Neuronal stem cell (in vitro differentiated cells): ENCODE measurements around the gene TIGD4.

Experiments
- DNase-seq: peaks from one replicate; pipeline ENCODE4 v3.0.0-alpha.2; 2013; ENCODE audit warnings: low spot score
- H2AFZ ChIP-seq: one replicate; pipeline ENCODE4 v1.6.1; 2013; ENCODE audit warnings: mild to moderate bottlenecking, low read length, inconsistent platforms
- H2AK5ac ChIP-seq: 2 replicates; pipeline ENCODE4 v1.6.1; 2013; ENCODE audit warnings: low read depth, mild to moderate bottlenecking, inconsistent platforms, low read length, moderate library complexity, mixed read lengths
- H2BK120ac ChIP-seq: 2 replicates; pipeline ENCODE4 v1.6.1; 2013; ENCODE audit warnings: low read depth, mild to moderate bottlenecking, inconsistent platforms, low read length, moderate library complexity, mixed read lengths
- H2BK12ac ChIP-seq: one replicate; pipeline ENCODE4 v1.6.1; 2013; ENCODE audit warnings: low read length, inconsistent platforms
- H2BK15ac ChIP-seq: 2 replicates; pipeline ENCODE4 v1.6.1; 2013; ENCODE audit warnings: mild to moderate bottlenecking, low read length, inconsistent platforms, mixed read lengths
- H2BK5ac ChIP-seq: one replicate; pipeline ENCODE4 v1.6.1; 2013; ENCODE audit warnings: inconsistent platforms, mild to moderate bottlenecking, low read length, moderate library complexity
- H3K14ac ChIP-seq: one replicate; pipeline ENCODE4 v1.6.1; 2013; ENCODE audit warnings: low read length, inconsistent platforms
- H3K18ac ChIP-seq: 2 replicates; pipeline ENCODE4 v1.6.1; 2013; ENCODE audit warnings: low read length, inconsistent platforms
- H3K23ac ChIP-seq: 2 replicates; pipeline ENCODE4 v1.6.1; 2013; ENCODE audit warnings: low read depth, mild to moderate bottlenecking, mixed read lengths, low read length, inconsistent platforms; ENCODE audit not compliant: poor library complexity
- H3K27ac ChIP-seq: replicated peaks from 3 replicates; pipeline ENCODE4 v1.5.1; 2013; ENCODE audit warnings: low read length, inconsistent platforms
- H3K27me3 ChIP-seq, 3 experiments: 2 replicates each; pipeline ENCODE4 v1.6.1; 2013; ENCODE audit warnings: low read length in 3 of 3, mild to moderate bottlenecking in 2 of 3, inconsistent platforms in 1 of 3, low read depth in 1 of 3, mixed read lengths in 1 of 3, moderate library complexity in 1 of 3; ENCODE audit not compliant: control insufficient read depth in 3 of 3, insufficient read depth in 3 of 3
- H3K36me3 ChIP-seq, 2 donors: replicated peaks in 1 of 2; 2 replicates each; pipeline ENCODE4 v1.6.1; 2013; ENCODE audit warnings: low read length in 2 of 2; ENCODE audit not compliant: control insufficient read depth in 2 of 2, insufficient read depth in 2 of 2
- H3K4ac ChIP-seq: 2 replicates; pipeline ENCODE4 v1.6.1; 2013; ENCODE audit warnings: inconsistent platforms, mild to moderate bottlenecking, low read length, moderate library complexity
- H3K4me1 ChIP-seq, 2 donors: 1 replicate in 1 of 2; 2 replicates in 1 of 2; pipeline ENCODE4 v1.6.1; 2013; ENCODE audit warnings: low read length in 2 of 2, low read depth in 1 of 2; ENCODE audit not compliant: control insufficient read depth in 2 of 2, insufficient read depth in 1 of 2
- H3K4me2 ChIP-seq: one replicate; pipeline ENCODE4 v1.6.1; 2013; ENCODE audit warnings: mild to moderate bottlenecking, low read length, inconsistent platforms; ENCODE audit not compliant: insufficient read depth, poor library complexity, severe bottlenecking
- H3K4me3 ChIP-seq, 2 donors: 2 replicates each; pipeline ENCODE4 v1.5.1; 2013; ENCODE audit warnings: low read length in 2 of 2, mild to moderate bottlenecking in 2 of 2, inconsistent platforms in 1 of 2, moderate library complexity in 1 of 2
- H3K79me1 ChIP-seq: one replicate; pipeline ENCODE4 v1.6.1; 2013; ENCODE audit warnings: low read depth, mild to moderate bottlenecking, inconsistent platforms, low read length, moderate library complexity
- H3K9ac ChIP-seq: one replicate; pipeline ENCODE4 v1.6.1; 2013; ENCODE audit warnings: mild to moderate bottlenecking, low read depth, low read length, inconsistent platforms; ENCODE audit not compliant: poor library complexity
- H3K9me3 ChIP-seq, 2 donors: replicated peaks in 1 of 2; 2 replicates each; pipeline versions ENCODE3 to v1.6.1; 2013; ENCODE audit warnings: low read length in 2 of 2, mild to moderate bottlenecking in 2 of 2, inconsistent platforms in 1 of 2, low read depth in 1 of 2, mixed read lengths in 1 of 2, moderate library complexity in 1 of 2; ENCODE audit not compliant: control insufficient read depth in 2 of 2, insufficient read depth in 1 of 2
- H4K8ac ChIP-seq: one replicate; pipeline ENCODE4 v1.6.1; 2013; ENCODE audit warnings: low read depth, mild to moderate bottlenecking, inconsistent platforms, low read length, moderate library complexity
- H4K91ac ChIP-seq: one replicate; pipeline ENCODE4 v1.6.1; 2013; ENCODE audit warnings: low read length, low read depth, mild to moderate bottlenecking, inconsistent platforms; ENCODE audit not compliant: poor library complexity
- WGBS, 2 donors: extraction: QIAGEN DNeasy Blood & Tissue Kit; methylation state at CpG; one replicate each; pipeline ENCODE4 v1.1.7; 2013; ENCODE audit warnings: missing lambda C conversion rate in 2 of 2, mixed read lengths in 1 of 2; ENCODE audit not compliant: insufficient read length in 2 of 2, insufficient replicate concordance in 1 of 2; ENCODE audit errors: extremely low coverage in 2 of 2; 5-methylcytosine and 5-hydroxymethylcytosine counted together

TIGD4 gene

GRCh38 chr4:152795891-152796290 is 16.4 kb upstream of the TIGD4 start:
- Histone ChIP-seq H3K18ac (no peak overlapping the region), H3K4me3 (no peak overlapping the region), H3K4ac (no peak overlapping the region), H2AFZ (no peak overlapping the region), H3K27me3 (no peaks in the 10 kb centered on the region), H3K79me1 (peaks cover 2% of the 10 kb centered on the region), H2BK12ac (no peak overlapping the region), H3K4me2 (no peak overlapping the region), H3K27ac (no peak overlapping the region), H3K36me3 (peaks cover 0 to 3% of the 10 kb centered on the region in 2 donors), H4K91ac (no peak overlapping the region), H2BK120ac (no peak overlapping the region), H3K4me1 (no peaks in the 10 kb centered on the region), H2AK5ac (no peak overlapping the region), H2BK15ac (no peak overlapping the region), H3K14ac (no peak overlapping the region), H3K9ac (no peak overlapping the region), H3K23ac (no peak overlapping the region), H2BK5ac (no peak overlapping the region), H3K9me3 (no peaks in the 10 kb centered on the region), H4K8ac (no peak overlapping the region)
- no peak for DNase-seq
- WGBS, 2 donors = no CpG with 5 or more reads among the region's 3 CpGs

DNA sequence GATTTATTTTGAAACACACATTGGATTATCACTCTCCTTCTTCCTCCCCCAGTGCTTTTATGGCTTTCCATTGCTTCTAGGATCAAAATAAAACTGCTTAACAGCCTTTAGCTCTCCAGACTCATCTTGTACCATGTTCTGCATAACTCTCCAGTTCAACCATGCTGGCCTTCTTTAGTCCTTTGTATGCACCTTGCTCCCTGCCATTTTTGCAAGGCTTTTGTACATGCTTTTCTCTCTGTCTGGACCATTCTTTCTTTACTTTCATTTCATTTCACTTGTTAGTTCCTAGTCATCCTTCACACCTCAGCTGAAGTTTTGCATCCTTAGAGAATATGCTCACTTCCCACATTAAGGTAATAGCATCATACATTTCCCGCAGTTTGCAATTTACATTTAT is 7.1 kb upstream of the TIGD4 start:
- H3K36me3 ChIP-seq = peaks cover 0 to 28% of the 10 kb centered on the region in 2 donors
- no peak overlapping the region for H3K4me3 ChIP-seq
- no peak overlapping the region for H3K14ac ChIP-seq
- H3K23ac ChIP-seq = no peak overlapping the region
- no peak overlapping the region for H2BK15ac ChIP-seq
- H3K4me1 ChIP-seq = no peaks in the 10 kb centered on the region
- H4K91ac ChIP-seq = no peak overlapping the region
- no peaks in the 10 kb centered on the region for H3K9me3 ChIP-seq
- no peaks in the 10 kb centered on the region for H3K79me1 ChIP-seq
- no peak overlapping the region for H3K4ac ChIP-seq
- DNase-seq = no peak
- no peak overlapping the region for H2AFZ ChIP-seq
- no peak overlapping the region for H2BK120ac ChIP-seq
- no peak overlapping the region for H4K8ac ChIP-seq
- H3K27ac ChIP-seq = no peak overlapping the region
- no CpG with 5 or more reads among the region's 1 CpG for WGBS, 2 donors
- H3K9ac ChIP-seq = no peak overlapping the region
- H3K4me2 ChIP-seq = no peak overlapping the region
- H3K18ac ChIP-seq = no peak overlapping the region
- no peak overlapping the region for H2BK12ac ChIP-seq
- H2BK5ac ChIP-seq = no peak overlapping the region
- H2AK5ac ChIP-seq = no peak overlapping the region
- H3K27me3 ChIP-seq = no peaks in the 10 kb centered on the region

GRCh38 chr4:152785639-152786615 is 6.4 kb upstream of the TIGD4 start:
- no peak overlapping the region for H3K4ac ChIP-seq
- no peak overlapping the region for H2AK5ac ChIP-seq
- no peak overlapping the region for H2BK5ac ChIP-seq
- no peak overlapping the region for H3K27ac ChIP-seq
- no peak overlapping the region for H3K9ac ChIP-seq
- H4K8ac ChIP-seq = no peak overlapping the region
- H4K91ac ChIP-seq = no peak overlapping the region
- H3K79me1 ChIP-seq = no peaks in the 10 kb centered on the region
- DNase-seq = no peak
- H2AFZ ChIP-seq = no peak overlapping the region
- H3K14ac ChIP-seq = no peak overlapping the region
- H3K9me3 ChIP-seq = no peaks in the 10 kb centered on the region
- H3K27me3 ChIP-seq = no peaks in the 10 kb centered on the region
- no peak overlapping the region for H3K23ac ChIP-seq
- no peak overlapping the region for H3K4me3 ChIP-seq
- H2BK12ac ChIP-seq = no peak overlapping the region
- H3K4me2 ChIP-seq = no peak overlapping the region
- no CpG with 5 or more reads among the region's 3 CpGs for WGBS, 2 donors
- H3K4me1 ChIP-seq = no peaks in the 10 kb centered on the region
- no peak overlapping the region for H2BK120ac ChIP-seq
- no peak overlapping the region for H2BK15ac ChIP-seq
- H3K18ac ChIP-seq = no peak overlapping the region
- H3K36me3 ChIP-seq = peaks cover 0 to 28% of the 10 kb centered on the region in 2 donors

- no peaks in the 10 kb centered on the region for H3K9me3 ChIP-seq
- peaks cover 0 to 2% of the 10 kb centered on the region in 2 donors for H3K4me1 ChIP-seq
These were observed 5.2 kb upstream of the TIGD4 start for GRCh38 chr4:152784490-152785350.

More at GRCh38 chr4:152784490-152785350, 5.2 kb upstream of the TIGD4 start:
- no peak overlapping the region for H4K91ac ChIP-seq
- no peak overlapping the region for H3K4me3 ChIP-seq
- H2BK120ac ChIP-seq = no peak overlapping the region
- no peak overlapping the region for H2AK5ac ChIP-seq
- H3K27me3 ChIP-seq = no peaks in the 10 kb centered on the region
- H3K4ac ChIP-seq = no peak overlapping the region
- H3K36me3 ChIP-seq = peaks cover 0 to 28% of the 10 kb centered on the region in 2 donors
- no peak overlapping the region for H2BK15ac ChIP-seq
- no peak overlapping the region for H3K27ac ChIP-seq
- H3K4me2 ChIP-seq = no peak overlapping the region
- H4K8ac ChIP-seq = no peak overlapping the region
- no peak overlapping the region for H3K23ac ChIP-seq
- H3K14ac ChIP-seq = no peak overlapping the region
- H2AFZ ChIP-seq = no peak overlapping the region
- no peak overlapping the region for H2BK5ac ChIP-seq
- H3K18ac ChIP-seq = no peak overlapping the region
- no peak for DNase-seq
- no peak overlapping the region for H3K9ac ChIP-seq
- H3K79me1 ChIP-seq = peaks cover 2% of the 10 kb centered on the region
- no CpG with 5 or more reads among the region's 4 CpGs for WGBS, 2 donors
- no peak overlapping the region for H2BK12ac ChIP-seq
